ENCODE data around the gene REG3G.
A peak's percentile ranks its signal among the peaks of the same experiment; 100 is the strongest.

REG3G gene

DNA sequence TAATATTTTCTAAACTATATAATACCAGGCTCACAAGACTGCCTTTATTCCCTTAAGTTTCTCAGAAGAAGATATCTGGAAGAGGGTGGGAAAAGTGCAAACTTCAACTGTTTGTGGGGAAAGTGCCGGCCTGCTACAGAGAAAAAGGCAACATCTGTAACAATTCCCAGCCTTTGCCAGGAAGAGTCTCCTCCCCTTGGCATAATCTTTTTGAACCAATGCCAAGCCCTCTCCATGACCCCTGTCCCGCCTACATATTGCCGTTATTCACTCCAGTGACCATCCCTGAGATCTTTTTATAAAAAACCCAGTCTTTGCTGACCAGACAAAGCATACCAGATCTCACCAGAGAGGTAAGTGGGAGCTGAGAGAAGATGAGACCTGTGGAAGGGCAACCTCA, at the start of gene REG3G:
Gene REG3G, plus strand, starts transcription at position 282 of the 400 bp plus-strand sequence. CDS start 392 bp downstream, outside the sequence.
- TF ChIP-seq, protein P1, sequence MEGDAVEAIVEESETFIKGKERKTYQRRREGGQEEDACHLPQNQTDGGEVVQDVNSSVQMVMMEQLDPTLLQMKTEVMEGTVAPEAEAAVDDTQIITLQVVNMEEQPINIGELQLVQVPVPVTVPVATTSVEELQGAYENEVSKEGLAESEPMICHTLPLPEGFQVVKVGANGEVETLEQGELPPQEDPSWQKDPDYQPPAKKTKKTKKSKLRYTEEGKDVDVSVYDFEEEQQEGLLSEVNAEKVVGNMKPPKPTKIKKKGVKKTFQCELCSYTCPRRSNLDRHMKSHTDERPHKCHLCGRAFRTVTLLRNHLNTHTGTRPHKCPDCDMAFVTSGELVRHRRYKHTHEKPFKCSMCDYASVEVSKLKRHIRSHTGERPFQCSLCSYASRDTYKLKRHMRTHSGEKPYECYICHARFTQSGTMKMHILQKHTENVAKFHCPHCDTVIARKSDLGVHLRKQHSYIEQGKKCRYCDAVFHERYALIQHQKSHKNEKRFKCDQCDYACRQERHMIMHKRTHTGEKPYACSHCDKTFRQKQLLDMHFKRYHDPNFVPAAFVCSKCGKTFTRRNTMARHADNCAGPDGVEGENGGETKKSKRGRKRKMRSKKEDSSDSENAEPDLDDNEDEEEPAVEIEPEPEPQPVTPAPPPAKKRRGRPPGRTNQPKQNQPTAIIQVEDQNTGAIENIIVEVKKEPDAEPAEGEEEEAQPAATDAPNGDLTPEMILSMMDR (IDR thresholded peaks at IDR 0.05; ENCODE audit: control extremely low read depth, extremely low read depth, low read depth, missing control alignments): no peak
- CTCF ChIA-PET: interaction anchor here (0.7 kb wide), 1 partner anchor 14 kb away, joined by 3 read pairs; no protein-coding TSS in a partner anchor
- no peak for DNase-seq (ENCODE audit: extremely low spot score)
- POLR2A ChIA-PET: no interaction called here

DNA sequence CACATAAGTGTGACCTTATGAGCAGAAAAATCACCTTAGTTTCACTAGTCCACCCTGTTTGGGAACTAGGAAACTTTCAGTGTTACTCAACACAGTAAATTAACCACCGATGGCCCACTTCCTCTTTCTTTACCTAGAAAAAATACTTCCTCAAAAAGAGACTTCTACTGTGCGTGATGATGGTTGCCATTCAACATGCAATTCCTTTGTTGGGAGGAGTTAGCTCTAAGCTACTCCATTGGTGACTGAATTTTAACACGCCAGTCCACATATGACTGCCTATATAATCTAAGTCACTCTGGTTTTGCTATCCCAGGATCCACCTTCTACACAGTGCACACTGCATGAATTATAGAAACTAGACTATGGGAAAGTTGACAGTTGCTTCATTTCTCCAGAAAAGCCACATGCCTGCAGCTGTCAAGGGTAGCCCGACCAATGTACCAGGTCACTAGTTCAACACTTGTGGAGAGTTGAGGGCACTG, 47.8 kb upstream of the REG3G start:
- TF ChIP-seq, protein P1 (IDR thresholded peaks at IDR 0.05; ENCODE audit: control extremely low read depth, extremely low read depth, low read depth, missing control alignments): no peak
- ChIA-PET POLR2A (no interaction called here), CTCF (interaction anchor here (3.5 kb wide), 1 partner anchor 10 kb away, joined by 17 read pairs; no protein-coding TSS in a partner anchor)
- DNase-seq (ENCODE audit: extremely low spot score): peak; percentile 54

DNA sequence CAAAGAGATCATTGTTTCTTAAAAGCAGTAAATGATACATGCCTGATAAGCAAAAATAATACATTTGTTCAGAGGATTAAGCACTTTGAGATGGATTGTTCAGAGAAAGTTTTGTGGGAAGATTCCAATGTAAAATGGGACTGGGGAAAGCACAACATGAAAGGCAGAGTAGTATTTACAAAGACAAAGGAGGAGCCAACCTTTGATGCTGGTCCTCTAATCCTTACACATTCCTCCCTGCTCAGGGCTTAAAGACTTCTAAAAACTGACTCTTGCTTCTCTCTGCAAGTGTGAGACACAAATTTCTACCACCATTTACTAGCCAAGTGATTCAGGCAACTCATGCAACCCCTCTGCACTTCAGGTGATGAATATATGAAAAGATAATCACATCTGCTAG, 47.2 kb upstream of the REG3G start:
- CTCF ChIA-PET: interaction anchor here (1.7 to 3.5 kb wide), 4 partner anchors 10 to 305 kb away, joined by 3 to 17 read pairs (median 9); no protein-coding TSS in a partner anchor
- POLR2A ChIA-PET: no interaction called here

DNA sequence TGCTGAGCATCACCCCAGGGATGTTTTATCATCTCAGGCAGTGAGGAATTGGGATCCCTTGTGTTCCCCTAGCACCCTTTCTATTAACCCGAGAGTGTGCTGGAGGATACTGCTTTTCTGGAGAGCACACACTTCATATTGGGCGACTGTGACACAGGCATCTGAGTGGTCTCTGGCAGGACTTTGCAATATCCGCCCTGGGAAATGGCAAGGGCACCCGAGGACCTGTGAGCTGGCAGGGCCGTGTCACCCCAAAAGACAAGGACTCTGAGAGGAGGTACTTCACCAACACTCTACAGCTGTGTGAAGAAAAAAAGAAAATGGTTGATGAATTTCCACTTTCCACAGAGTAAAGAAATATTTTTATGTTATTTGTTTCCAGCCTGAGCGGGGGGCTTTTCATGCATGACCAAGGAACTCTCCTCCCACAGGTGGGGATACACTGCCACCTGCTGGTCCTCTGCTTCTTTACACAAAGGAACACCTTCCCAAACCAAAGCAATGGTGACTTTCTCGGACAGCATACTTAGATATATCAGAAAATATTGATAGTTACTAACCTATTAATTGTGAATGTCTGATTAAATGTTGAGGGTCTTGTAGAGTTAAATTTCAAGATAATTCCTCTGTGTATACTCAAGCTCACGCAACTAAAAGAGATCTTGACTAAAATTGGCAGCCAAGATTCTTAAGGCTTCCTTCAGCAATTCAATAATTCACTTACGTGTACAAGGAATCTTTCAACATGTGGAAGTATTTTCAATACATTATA, 45.9 kb upstream of the REG3G start:
- ChIA-PET CTCF (interaction anchor here (0.9 to 3.5 kb wide), 8 partner anchors 9 to 306 kb away, joined by 3 to 17 read pairs (median 8); no protein-coding TSS in a partner anchor), POLR2A (no interaction called here)
- DNase-seq (ENCODE audit: extremely low spot score): peak; percentile 43
- TF ChIP-seq, protein P1 (IDR thresholded peaks at IDR 0.05; ENCODE audit: control extremely low read depth, extremely low read depth, low read depth, missing control alignments): peak; percentile 66

More for the DNA sequence above, 47.2 kb upstream of the REG3G start:
- no peak for DNase-seq (ENCODE audit: extremely low spot score)
- TF ChIP-seq, protein P1 (IDR thresholded peaks at IDR 0.05; ENCODE audit: control extremely low read depth, extremely low read depth, low read depth, missing control alignments): no peak

DNA sequence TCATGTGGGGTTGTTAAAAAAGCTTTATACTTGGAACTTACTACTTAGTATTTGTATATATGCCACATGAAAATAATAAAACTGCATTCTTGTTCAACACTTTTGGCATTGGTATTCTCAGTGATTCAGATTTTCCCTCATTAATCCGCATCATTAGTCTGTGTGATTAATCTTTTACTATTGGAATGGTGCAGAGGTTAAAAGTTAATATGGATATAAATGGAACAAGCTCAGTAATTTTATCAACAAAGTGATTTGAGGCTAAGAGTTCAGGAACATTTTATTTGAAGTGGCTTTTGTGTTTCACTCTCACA, 45.4 kb upstream of the REG3G start:
- POLR2A ChIA-PET: no interaction called here
- no peak for DNase-seq (ENCODE audit: extremely low spot score)

DNA sequence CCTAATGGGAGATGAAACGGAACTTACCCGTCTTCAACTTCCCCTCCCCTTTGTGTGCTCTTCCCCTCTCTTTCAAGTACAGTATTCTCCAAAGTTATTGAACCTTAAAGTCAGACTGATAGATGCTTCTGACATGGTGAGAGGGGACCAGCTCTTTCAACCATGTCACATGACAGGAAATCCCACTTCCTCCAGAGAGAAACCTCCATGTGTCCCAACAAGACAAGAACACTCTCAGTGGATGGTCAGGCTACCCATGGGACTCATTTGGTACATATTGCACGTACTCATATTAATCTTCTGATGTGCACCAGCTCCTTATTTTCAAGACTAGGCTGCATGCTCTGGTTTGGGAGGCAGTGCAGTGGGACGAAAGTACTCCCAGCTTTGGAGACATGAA, 44.6 kb upstream of the REG3G start:
- CTCF ChIA-PET: interaction anchor here (1.2 to 3.5 kb wide), 7 partner anchors 8 to 307 kb away, joined by 4 to 17 read pairs (median 8); no protein-coding TSS in a partner anchor
- no peak for DNase-seq (ENCODE audit: extremely low spot score)
- POLR2A ChIA-PET: no interaction called here
- TF ChIP-seq, protein P1 (IDR thresholded peaks at IDR 0.05; ENCODE audit: control extremely low read depth, extremely low read depth, low read depth, missing control alignments): no peak

More for the DNA sequence above, 45.4 kb upstream of the REG3G start:
- CTCF ChIA-PET: interaction anchor here (0.9 to 3.5 kb wide), 8 partner anchors 9 to 307 kb away, joined by 3 to 17 read pairs (median 8); no protein-coding TSS in a partner anchor
- TF ChIP-seq, protein P1 (IDR thresholded peaks at IDR 0.05; ENCODE audit: control extremely low read depth, extremely low read depth, low read depth, missing control alignments): no peak

All from GM10248 (cell line).